ENCODE results near the gene ZNF107. TPM values are rescaled to one million over a fixed set of nuclear protein-coding genes. Genes with fewer than 3 reads are reported as not detected.

ZNF107 gene
- total and polyA plus RNA-seq, 2 experiments from 2014 or later: 14.8 to 55.3 TPM

- H3K4me1 ChIP-seq (ENCODE audit: insufficient read depth): no peaks in the 10 kb centered on the region
- H3F3A ChIP-seq (replicated peaks; ENCODE audit: low read depth): no peaks in the 10 kb centered on the region
- Mint-ChIP-seq H3K36me3 (ENCODE audit: low read depth) (no peaks in the 10 kb centered on the region; the same call in none of the 3 replicates), H3K9me3 (no peaks in the 10 kb centered on the region; the same call in 2 of the 3 replicates), H3K27me3 (ENCODE audit: insufficient read depth, low read depth, poor library complexity) (peaks cover 6% of the 10 kb centered on the region), H3K4me3 (no peak overlapping the region), H3K27ac (no peak overlapping the region), H3K4me1 (peaks cover 5% of the 10 kb centered on the region; the same call in 1 of the 3 replicates)
- TF ChIP-seq CREB1 (CRISPR knock-in tag; IDR thresholded peaks at IDR 0.05; ENCODE audit: low read depth) (no peak), CTCF (conservative IDR thresholded peaks at IDR 0.05; ENCODE audit: low read depth in 2 of 2) (0 out of 4 replicates have a peak, but pooled peaks of 1 of the 2 experiments have one; percentile 19)
- H3K27ac ChIP-seq (ENCODE audit: low read depth): no peak overlapping the region
- DNase-seq (ENCODE audit: low spot score) (peak; percentile 13), ATAC-seq (peak; percentile 65)
- H3K4me2 ChIP-seq: no peak overlapping the region
- peaks cover 45% of the 10 kb centered on the region for H3K79me2 ChIP-seq (replicated peaks; ENCODE audit: insufficient read depth)
- no peak overlapping the region for H3K4me3 ChIP-seq
- H4K20me1 ChIP-seq (replicated peaks; ENCODE audit: insufficient read depth): peaks cover 27% of the 10 kb centered on the region
- H3K36me3 ChIP-seq (ENCODE audit: insufficient read depth): peaks cover 16% of the 10 kb centered on the region; the same call in 1 of the 2 replicates
- no peak overlapping the region for H2AFZ ChIP-seq
- H3K9me2 ChIP-seq (ENCODE audit: insufficient read depth): no peaks in the 10 kb centered on the region
- no peaks in the 10 kb centered on the region for H3K27me3 ChIP-seq (ENCODE audit: insufficient read depth)
Observed at GRCh38 chr7:64685091-64685490, 19.2 kb downstream of the ZNF107 start.

- peaks cover 47% of the 10 kb centered on the region for H3K79me2 ChIP-seq (replicated peaks; ENCODE audit: insufficient read depth)
- H3F3A ChIP-seq (replicated peaks; ENCODE audit: low read depth): no peaks in the 10 kb centered on the region
- peaks cover 5% of the 10 kb centered on the region; the same call in 1 of the 3 replicates for H3K4me1 Mint-ChIP-seq
- no peak overlapping the region for H3K4me3 Mint-ChIP-seq
- peaks cover 27% of the 10 kb centered on the region for H4K20me1 ChIP-seq (replicated peaks; ENCODE audit: insufficient read depth)
- H3K36me3 ChIP-seq (ENCODE audit: insufficient read depth): peaks cover 16% of the 10 kb centered on the region; the same call in 1 of the 2 replicates
- H3K4me1 ChIP-seq (ENCODE audit: insufficient read depth): no peaks in the 10 kb centered on the region
- no peak overlapping the region for H3K4me2 ChIP-seq
- DNase-seq (ENCODE audit: low spot score) (no peak), ATAC-seq (no peak)
- no peak overlapping the region for H3K4me3 ChIP-seq
- TF ChIP-seq ZNF331 (CRISPR knock-in tag; IDR thresholded peaks at IDR 0.05; ENCODE audit: low read depth): no peak
- no peak for TF ChIP-seq NANOG (IDR thresholded peaks at IDR 0.05; ENCODE audit: borderline replicate concordance)
- no peak for TF ChIP-seq JUNB (IDR thresholded peaks at IDR 0.05; ENCODE audit: unreplicated experiment)
- no peak for TF ChIP-seq CREB1 (CRISPR knock-in tag; IDR thresholded peaks at IDR 0.05; ENCODE audit: low read depth)
- TF ChIP-seq EZH2phosphoT487 (IDR thresholded peaks at IDR 0.05; ENCODE audit: unreplicated experiment): no peak
- TF ChIP-seq CTCF (conservative IDR thresholded peaks at IDR 0.05; ENCODE audit: low read depth in 2 of 2): no peak
- no peak for TF ChIP-seq ZNF462 (CRISPR knock-in tag; IDR thresholded peaks at IDR 0.05)
- TF ChIP-seq STAT1 (IDR thresholded peaks at IDR 0.05; ENCODE audit: unreplicated experiment): no peak
- H3K27ac Mint-ChIP-seq: no peak overlapping the region
- peaks cover 2% of the 10 kb centered on the region for H3K36me3 Mint-ChIP-seq (ENCODE audit: low read depth)
- H3K9me2 ChIP-seq (ENCODE audit: insufficient read depth): no peaks in the 10 kb centered on the region
- H3K27ac ChIP-seq (ENCODE audit: low read depth): no peak overlapping the region
- peaks cover 6% of the 10 kb centered on the region for H3K27me3 Mint-ChIP-seq (ENCODE audit: insufficient read depth, low read depth, poor library complexity)
- no peaks in the 10 kb centered on the region for H3K27me3 ChIP-seq (ENCODE audit: insufficient read depth)
- no peak overlapping the region for H2AFZ ChIP-seq
- no peaks in the 10 kb centered on the region; the same call in 2 of the 3 replicates for H3K9me3 Mint-ChIP-seq
Observed at GRCh38 chr7:64685741-64686140, 19.8 kb downstream of the ZNF107 start.
